Astrocyte of the cerebellum (primary cell): ENCODE data around the gene POU6F2.

ENCODE experiments used
- DNase-seq: peaks from one replicate; pipeline ENCODE4 v3.0.0-alpha.2; 2011; ENCODE audit warnings: low read depth
- H3K4me3 ChIP-seq: 2 replicates; pipeline ENCODE4 v1.5.1; 2011; ENCODE audit warnings: mild to moderate bottlenecking, low read depth, low read length, moderate library complexity
- CTCF ChIP-seq: IDR thresholded peaks from 2 replicates; pipeline ENCODE4 v1.5.1; 2012; ENCODE audit warnings: low read length, low read depth, moderate library complexity, mild to moderate bottlenecking; ENCODE audit errors: missing control alignments
- in situ Hi-C: cut with HindIII; loops from 2 replicates; pipeline ENCODE4 v1.10.0; 2017; ENCODE audit warnings: low sequenced_read_pairs

POU6F2 gene

GRCh38 chr7:39249635-39250152, 272.0 kb downstream of the POU6F2 start:
- no peak overlapping the region for H3K4me3 ChIP-seq
- TF ChIP-seq CTCF: no peak
- DNase-seq: no peak
- in situ Hi-C loops: no loop called here

DNA sequence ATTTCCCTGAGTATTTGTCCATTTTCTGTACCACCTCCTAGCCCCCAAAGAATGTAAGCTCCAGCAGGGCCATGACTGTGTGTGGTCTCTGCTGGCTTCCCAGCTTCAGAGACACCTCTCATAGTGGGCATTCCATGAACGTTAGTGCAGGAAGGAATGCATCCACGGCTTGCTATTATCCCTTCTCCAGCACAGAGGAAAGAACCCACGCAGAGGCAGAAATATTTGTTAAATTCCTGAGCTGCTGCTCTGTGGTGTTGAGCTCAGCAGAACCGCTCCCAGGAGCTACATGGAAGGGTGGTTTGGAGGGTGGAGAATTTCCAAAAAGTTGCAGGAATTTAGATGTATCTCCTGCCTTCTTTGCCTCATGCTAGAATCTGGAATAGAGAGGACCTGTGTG, 275.2 kb downstream of the POU6F2 start:
- no peak for TF ChIP-seq CTCF
- in situ Hi-C loops: no loop called here
- peak; percentile 37 for DNase-seq
- H3K4me3 ChIP-seq: no peak overlapping the region

DNA sequence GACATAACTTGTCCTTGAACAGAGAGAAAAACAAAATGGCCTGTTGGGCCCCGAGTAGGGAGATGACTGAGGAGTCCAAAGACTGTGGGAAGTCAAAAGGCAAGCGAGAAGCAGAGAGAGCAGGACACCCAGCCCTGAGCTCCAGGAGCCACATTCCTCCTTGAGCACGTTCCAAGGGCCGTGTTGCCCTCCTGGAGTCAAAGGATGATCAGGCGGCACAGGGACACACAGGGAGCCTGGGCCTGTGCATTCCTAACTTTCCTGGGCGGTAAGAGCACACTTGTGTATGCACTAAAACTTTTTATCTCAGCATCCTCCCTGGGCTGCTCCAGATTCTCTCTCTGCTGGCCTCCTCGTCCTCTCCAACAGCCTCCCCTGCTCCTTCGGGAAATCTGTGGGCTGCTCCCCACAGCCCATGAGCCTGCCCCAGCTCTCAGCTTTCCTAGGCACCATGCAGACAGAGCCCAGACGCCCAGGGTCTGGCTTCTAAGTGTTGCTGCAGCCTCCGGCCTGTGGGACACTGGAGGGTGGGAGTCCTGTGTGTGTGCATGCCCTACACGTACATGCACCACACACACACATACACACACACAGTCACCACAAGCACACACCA, 281.8 kb downstream of the POU6F2 start:
- no peak for DNase-seq
- in situ Hi-C loops: no loop called here
- TF ChIP-seq CTCF: no peak
- no peak overlapping the region for H3K4me3 ChIP-seq

DNA sequence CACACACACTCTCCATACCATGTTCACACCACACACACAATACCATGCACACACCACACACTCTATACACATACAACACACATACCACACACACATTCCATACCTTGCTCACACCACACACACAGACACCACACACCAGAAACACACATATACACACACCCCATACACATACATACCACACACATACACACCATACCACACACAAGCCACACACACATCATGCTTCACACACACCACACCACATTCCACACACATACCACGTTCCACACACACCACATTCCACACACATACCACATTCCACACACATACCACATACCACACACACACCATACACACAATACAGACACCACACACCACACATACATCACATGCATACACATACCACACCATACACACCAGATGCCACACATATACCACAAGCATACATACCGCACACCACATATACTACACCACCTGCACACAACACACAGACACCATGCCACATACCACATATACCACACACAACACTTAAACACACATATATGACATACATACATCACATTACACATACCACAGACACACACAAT, 282.7 kb downstream of the POU6F2 start:
- H3K4me3 ChIP-seq: no peak overlapping the region
- in situ Hi-C loops: no loop called here
- no peak for DNase-seq
- TF ChIP-seq CTCF: no peak

DNA sequence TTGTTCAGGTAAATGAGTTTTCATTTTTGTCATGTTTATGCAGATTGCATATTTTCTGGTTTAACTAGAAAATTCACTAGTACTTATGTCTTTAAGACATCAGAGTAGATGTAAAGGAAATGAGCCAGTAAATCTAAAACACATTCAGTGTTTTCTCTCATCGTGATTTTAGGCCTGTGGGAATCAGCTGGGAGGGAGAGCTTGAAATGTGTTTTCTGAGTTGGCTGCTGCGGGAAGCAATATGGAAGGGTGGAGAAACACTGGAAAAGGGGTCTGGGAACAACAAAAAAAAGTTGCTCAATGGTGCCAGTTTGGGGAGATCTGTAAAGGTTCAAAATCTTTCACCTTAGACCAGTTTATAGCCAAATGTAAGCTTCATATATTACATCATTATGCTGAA, 284.1 kb downstream of the POU6F2 start:
- in situ Hi-C loops: no loop called here

More for the DNA sequence above, 284.1 kb downstream of the POU6F2 start:
- no peak for TF ChIP-seq CTCF
- H3K4me3 ChIP-seq: no peak overlapping the region
- no peak for DNase-seq
